HG02938 (cell line): ENCODE results near the gene MARCHF6.
"Not testable (repeated sequence)": the region's sequence is repeated elsewhere in the genome, so short reads cannot be mapped to it uniquely, and the experiment has no call there.

ENCODE experiments used
- ATAC-seq: cut with Tn5 transposase; IDR thresholded peaks from one replicate; pipeline ENCODE4 v1.9.1; 2021; ENCODE audit warnings: mild to moderate bottlenecking, moderate library complexity; ENCODE audit not compliant: unreplicated experiment

MARCHF6 gene

GRCh38 chr5:10374046-10375022 lies 20.8 kb downstream of the MARCHF6 start:
- peak; percentile 62 for ATAC-seq

- ATAC-seq = not testable (repeated sequence)
Observed at GRCh38 chr5:10375146-10375545, 21.7 kb downstream of the MARCHF6 start.

GRCh38 chr5:10376544-10376943 lies 23.0 kb downstream of the MARCHF6 start:
- no peak for ATAC-seq

GRCh38 chr5:10377081-10377480 lies 23.6 kb downstream of the MARCHF6 start:
- no peak for ATAC-seq

GRCh38 chr5:10381803-10382202 lies 28.3 kb downstream of the MARCHF6 start:
- ATAC-seq = no peak

GRCh38 chr5:10384483-10384882 lies 31.0 kb downstream of the MARCHF6 start:
- no peak for ATAC-seq

- no peak for ATAC-seq
Observed at GRCh38 chr5:10387690-10388089, 34.2 kb downstream of the MARCHF6 start.

GRCh38 chr5:10391130-10391529 lies 37.6 kb downstream of the MARCHF6 start:
- no peak for ATAC-seq

- not testable (repeated sequence) for ATAC-seq
Observed at GRCh38 chr5:10392567-10393328, 39.3 kb downstream of the MARCHF6 start.

- no peak for ATAC-seq
Observed at GRCh38 chr5:10393491-10393890, 40.0 kb downstream of the MARCHF6 start.

GRCh38 chr5:10396552-10396951 lies 43.1 kb downstream of the MARCHF6 start:
- no peak for ATAC-seq

- ATAC-seq = no peak
Observed at GRCh38 chr5:10399839-10400238, 46.3 kb downstream of the MARCHF6 start.

- no peak for ATAC-seq
Observed at GRCh38 chr5:10400411-10400810, 46.9 kb downstream of the MARCHF6 start.

GRCh38 chr5:10400831-10401230 lies 47.3 kb downstream of the MARCHF6 start:
- ATAC-seq = no peak

GRCh38 chr5:10401498-10401897 lies 48.0 kb downstream of the MARCHF6 start:
- peak; percentile 75 for ATAC-seq
